ENCODE measurements around the gene MRPL21. TPM values are rescaled to one million over a fixed set of nuclear protein-coding genes. Genes with fewer than 3 reads are reported as not detected.
"Not testable (repeated sequence)": the region's sequence is repeated elsewhere in the genome, so short reads cannot be mapped to it uniquely, and the experiment has no call there.

Gene MRPL21
- total and polyA plus RNA-seq, 2 donors (not counting 1 experiment from before 2014, with no cell fraction given): 23.8 to 35.8 TPM

DNA sequence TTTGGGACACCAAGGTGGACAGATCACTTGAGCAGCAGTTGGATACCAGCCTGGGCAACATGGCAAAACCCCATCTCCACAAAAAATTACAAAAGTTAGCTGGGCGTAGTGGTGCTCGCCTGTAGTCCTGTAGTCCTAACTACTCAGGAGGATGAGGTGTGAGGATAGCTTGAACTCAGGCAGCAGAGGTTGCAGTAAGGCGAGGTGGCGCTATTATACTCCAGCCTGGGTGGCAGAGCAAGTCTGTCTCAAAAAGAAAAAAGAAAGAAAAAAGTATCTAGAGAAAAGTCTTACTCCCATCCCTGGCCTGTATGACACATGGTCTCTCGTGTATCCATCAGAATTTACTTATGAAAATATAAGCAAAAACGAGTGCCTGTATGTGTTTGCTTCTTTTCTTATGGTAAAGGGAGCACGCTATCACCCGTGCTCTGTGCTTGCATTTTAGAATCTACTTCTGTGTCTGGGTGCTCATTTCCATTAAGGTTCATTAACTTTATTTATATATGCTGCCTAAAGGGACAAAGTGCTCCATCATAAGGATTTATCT lies 46.5 kb downstream of the MRPL21 start:
- TF ChIP-seq, protein P1, sequence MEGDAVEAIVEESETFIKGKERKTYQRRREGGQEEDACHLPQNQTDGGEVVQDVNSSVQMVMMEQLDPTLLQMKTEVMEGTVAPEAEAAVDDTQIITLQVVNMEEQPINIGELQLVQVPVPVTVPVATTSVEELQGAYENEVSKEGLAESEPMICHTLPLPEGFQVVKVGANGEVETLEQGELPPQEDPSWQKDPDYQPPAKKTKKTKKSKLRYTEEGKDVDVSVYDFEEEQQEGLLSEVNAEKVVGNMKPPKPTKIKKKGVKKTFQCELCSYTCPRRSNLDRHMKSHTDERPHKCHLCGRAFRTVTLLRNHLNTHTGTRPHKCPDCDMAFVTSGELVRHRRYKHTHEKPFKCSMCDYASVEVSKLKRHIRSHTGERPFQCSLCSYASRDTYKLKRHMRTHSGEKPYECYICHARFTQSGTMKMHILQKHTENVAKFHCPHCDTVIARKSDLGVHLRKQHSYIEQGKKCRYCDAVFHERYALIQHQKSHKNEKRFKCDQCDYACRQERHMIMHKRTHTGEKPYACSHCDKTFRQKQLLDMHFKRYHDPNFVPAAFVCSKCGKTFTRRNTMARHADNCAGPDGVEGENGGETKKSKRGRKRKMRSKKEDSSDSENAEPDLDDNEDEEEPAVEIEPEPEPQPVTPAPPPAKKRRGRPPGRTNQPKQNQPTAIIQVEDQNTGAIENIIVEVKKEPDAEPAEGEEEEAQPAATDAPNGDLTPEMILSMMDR (IDR thresholded peaks at IDR 0.05): no peak
- no peak for TF ChIP-seq EZH2 (IDR thresholded peaks at IDR 0.05; ENCODE audit: borderline replicate concordance, insufficient read depth, low read depth, low read length, poor library complexity, severe bottlenecking)
- H3K27ac Mint-ChIP-seq: no peak overlapping the region
- Histone ChIP-seq H4K20me1 (ENCODE audit: control insufficient read depth, insufficient read depth, low read length, poor library complexity, severe bottlenecking) (no peaks in the 10 kb centered on the region), H3K9me3 (ENCODE audit: control extremely low read depth in 1 of 3, control insufficient read depth in 2 of 3, insufficient read depth in 1 of 3, low read length in 2 of 3) (peaks cover 0 to 4% (median 0%) of the 10 kb centered on the region in 3 donors), H3K9ac (ENCODE audit: low read length) (no peak overlapping the region), H3K36me3 (replicated peaks in 1 of 2; ENCODE audit: control extremely low read depth in 1 of 2, control insufficient read depth in 1 of 2, extremely low read depth in 1 of 2, insufficient read depth in 2 of 2, low read length in 1 of 2) (no peaks in the 10 kb centered on the region), H3K4me3 (ENCODE audit: control extremely low read depth in 1 of 5, extremely low read depth in 1 of 5, insufficient read depth in 1 of 5, low read depth in 2 of 5, low read length in 4 of 5) (no peak overlapping the region), H3K27me3 (replicated peaks in 1 of 4; ENCODE audit: control extremely low read depth in 1 of 4, control insufficient read depth in 3 of 4, insufficient read depth in 4 of 4, low read length in 3 of 4) (peaks cover 0 to 21% (median 15%) of the 10 kb centered on the region in 4 experiments), H2AFZ (ENCODE audit: insufficient read depth, low read depth, low read length, poor library complexity, severe bottlenecking) (no peak overlapping the region), H3K4me1 (ENCODE audit: control insufficient read depth in 2 of 2, insufficient read depth in 2 of 2, low read length in 2 of 2) (peaks cover 13% of the 10 kb centered on the region in 2 donors), H3K4me2 (replicated peaks; ENCODE audit: low read depth, low read length, poor library complexity, severe bottlenecking) (no peak overlapping the region), H3K79me2 (ENCODE audit: control insufficient read depth, insufficient read depth, low read length) (no peaks in the 10 kb centered on the region), H3K27ac (ENCODE audit: low read length in 2 of 2) (no peak overlapping the region)
- H3K9me3 Mint-ChIP-seq (ENCODE audit: insufficient read depth): no peaks in the 10 kb centered on the region
- WGBS (ENCODE audit: insufficient coverage): no CpG with 5 or more reads among the region's 8 CpGs
- ATAC-seq (ENCODE audit: low read depth) (no peak), DNase-seq (no peak)
- H3K4me3 Mint-ChIP-seq: no peak overlapping the region
- peaks cover 9% of the 10 kb centered on the region for H3K4me1 Mint-ChIP-seq
- CTCF ChIA-PET: no interaction called here
- intact Hi-C loops (cut with micrococcal nuclease): no loop called here
- POLR2A ChIA-PET: no interaction called here
- H3K27me3 Mint-ChIP-seq: peaks cover 18% of the 10 kb centered on the region

DNA sequence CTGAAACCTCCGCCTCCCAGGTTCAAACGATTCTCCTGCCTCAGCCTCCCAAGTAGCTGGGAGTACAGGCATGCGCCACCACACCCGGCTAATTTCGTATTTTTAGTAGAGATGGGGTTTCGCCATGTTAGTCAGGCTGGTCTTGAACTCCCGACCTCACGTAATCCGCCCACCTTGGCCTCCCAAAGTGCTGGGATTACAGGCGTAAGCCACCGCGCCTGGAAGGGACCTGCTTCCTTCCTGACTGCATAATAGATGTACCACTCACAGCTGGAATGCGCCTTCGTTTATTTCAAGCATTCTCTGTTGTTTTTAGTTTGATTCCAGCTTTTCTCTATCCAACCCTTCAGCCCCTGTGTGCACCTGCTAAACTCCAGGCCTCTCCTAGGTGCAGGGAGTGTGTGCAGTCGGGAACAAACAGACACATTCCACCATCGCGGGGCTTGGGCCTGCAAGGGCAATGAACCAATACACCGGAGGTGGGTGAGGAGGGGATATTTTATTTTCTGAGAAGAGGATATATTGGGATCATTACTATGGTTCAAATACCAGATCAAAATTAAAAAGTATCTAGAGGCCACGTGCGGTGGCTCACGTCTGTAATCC lies 47.1 kb downstream of the MRPL21 start:
- peaks cover 21% of the 10 kb centered on the region for H3K27me3 Mint-ChIP-seq
- ATAC-seq (ENCODE audit: low read depth); intact Hi-C loops (cut with micrococcal nuclease): not testable (repeated sequence)

More for the DNA sequence above, 47.1 kb downstream of the MRPL21 start:
- H3K4me1 ChIP-seq (ENCODE audit: control insufficient read depth in 2 of 2, insufficient read depth in 2 of 2, low read length in 2 of 2): peaks cover 13% of the 10 kb centered on the region in 2 donors
- H3K4me2 ChIP-seq (replicated peaks; ENCODE audit: low read depth, low read length, poor library complexity, severe bottlenecking); H4K20me1 ChIP-seq (ENCODE audit: control insufficient read depth, insufficient read depth, low read length, poor library complexity, severe bottlenecking); H3K9ac ChIP-seq (ENCODE audit: low read length); H2AFZ ChIP-seq (ENCODE audit: insufficient read depth, low read depth, low read length, poor library complexity, severe bottlenecking); H3K27ac Mint-ChIP-seq; H3K4me1 Mint-ChIP-seq; H3K36me3 ChIP-seq (replicated peaks in 1 of 2; ENCODE audit: control extremely low read depth in 1 of 2, control insufficient read depth in 1 of 2, extremely low read depth in 1 of 2, insufficient read depth in 2 of 2, low read length in 1 of 2); H3K9me3 ChIP-seq (ENCODE audit: control extremely low read depth in 1 of 3, control insufficient read depth in 2 of 3, insufficient read depth in 1 of 3, low read length in 2 of 3); DNase-seq; H3K4me3 ChIP-seq (ENCODE audit: control extremely low read depth in 1 of 5, extremely low read depth in 1 of 5, insufficient read depth in 1 of 5, low read depth in 2 of 5, low read length in 4 of 5); CTCF ChIA-PET; H3K79me2 ChIP-seq (ENCODE audit: control insufficient read depth, insufficient read depth, low read length); H3K9me3 Mint-ChIP-seq (ENCODE audit: insufficient read depth); H3K27ac ChIP-seq (ENCODE audit: low read length in 2 of 2): not testable (repeated sequence)
- H3K4me3 Mint-ChIP-seq: peak overlapping the region; percentile 46
- WGBS (ENCODE audit: insufficient coverage): 92% methylated on average over 17 of the region's 21 CpGs
- POLR2A ChIA-PET: interaction anchor here (0.6 kb wide), 2 partner anchors 176 to 235 kb away, joined by 4 read pairs; no protein-coding TSS in a partner anchor
- peaks cover 0 to 25% (median 15%) of the 10 kb centered on the region in 4 experiments for H3K27me3 ChIP-seq (replicated peaks in 1 of 4; ENCODE audit: control extremely low read depth in 1 of 4, control insufficient read depth in 3 of 4, insufficient read depth in 4 of 4, low read length in 3 of 4)
